IPS-NIHi7 (cell line): ENCODE data around the gene ARL2.
"Not testable (repeated sequence)": the region's sequence is repeated elsewhere in the genome, so short reads cannot be mapped to it uniquely, and the experiment has no call there.

Experiments
- DNase-seq: peaks from one replicate; pipeline ENCODE4 v3.0.0; 2012; ENCODE audit warnings: mixed read lengths; ENCODE audit errors: extremely low spot score

The ARL2 gene

GRCh38 chr11:65008016-65008415 lies 5.9 kb upstream of the ARL2 start:
- no peak for DNase-seq

- no peak for DNase-seq
Observed at GRCh38 chr11:65008873-65009272, 5.1 kb upstream of the ARL2 start.

- DNase-seq, result peak; percentile 96
Observed at GRCh38 chr11:65013130-65013887, 651 bp upstream of the ARL2 start.

GRCh38 chr11:65014726-65015227 lies 817 bp downstream of the ARL2 start:
- DNase-seq, result no peak

- DNase-seq, result no peak
Observed at GRCh38 chr11:65016705-65017104, 2.7 kb downstream of the ARL2 start.

GRCh38 chr11:65017937-65018336 lies 4.0 kb downstream of the ARL2 start:
- DNase-seq, result no peak

- no peak for DNase-seq
Observed at GRCh38 chr11:65019824-65020223, 5.9 kb downstream of the ARL2 start.

- DNase-seq, result no peak
Observed at GRCh38 chr11:65021003-65021402, 7.0 kb downstream of the ARL2 start.

- DNase-seq, result no peak
Observed at GRCh38 chr11:65021509-65021908, 7.5 kb downstream of the ARL2 start.

- DNase-seq, result not testable (repeated sequence)
Observed at GRCh38 chr11:65023502-65023901, 9.5 kb downstream of the ARL2 start.

- DNase-seq, result no peak
Observed at GRCh38 chr11:65026810-65027209, 12.8 kb downstream of the ARL2 start.

- DNase-seq, result peak; percentile 92
Observed at GRCh38 chr11:65027213-65028067, 13.5 kb downstream of the ARL2 start, which contains the start of gene SNX15. Gene SNX15, plus strand, starts transcription at chr11:65027439. Its CDS starts 99 bp downstream, at chr11:65027538.

GRCh38 chr11:65032216-65032615 lies 18.3 kb downstream of the ARL2 start:
- DNase-seq, result no peak

GRCh38 chr11:65034423-65034822 lies 20.5 kb downstream of the ARL2 start:
- DNase-seq, result no peak

- DNase-seq, result no peak
Observed at GRCh38 chr11:65035579-65035978, 21.6 kb downstream of the ARL2 start.

GRCh38 chr11:65036931-65037330 lies 23.0 kb downstream of the ARL2 start:
- DNase-seq, result no peak

- no peak for DNase-seq
Observed at GRCh38 chr11:65040520-65040846, 26.5 kb downstream of the ARL2 start.

- DNase-seq, result peak; percentile 97
Observed at GRCh38 chr11:65040847-65041622, 27.1 kb downstream of the ARL2 start, which contains the start of gene SAC3D1. Gene SAC3D1, plus strand, starts transcription at chr11:65041210. Its CDS starts 83 bp downstream, at chr11:65041293.

- no peak for DNase-seq
Observed at GRCh38 chr11:65042891-65043290, 28.9 kb downstream of the ARL2 start.

- no peak for DNase-seq
Observed at GRCh38 chr11:65043881-65044501, 30.0 kb downstream of the ARL2 start.

- no peak for DNase-seq
Observed at GRCh38 chr11:65045061-65045460, 31.1 kb downstream of the ARL2 start.
